ENCODE results near the gene EHD2. TPM values are rescaled to one million over a fixed set of nuclear protein-coding genes. Genes with fewer than 3 reads are reported as not detected.

Gene EHD2
- total RNA-seq, 2 experiments from 2014 or later = 0.44 to 0.68 TPM

DNA sequence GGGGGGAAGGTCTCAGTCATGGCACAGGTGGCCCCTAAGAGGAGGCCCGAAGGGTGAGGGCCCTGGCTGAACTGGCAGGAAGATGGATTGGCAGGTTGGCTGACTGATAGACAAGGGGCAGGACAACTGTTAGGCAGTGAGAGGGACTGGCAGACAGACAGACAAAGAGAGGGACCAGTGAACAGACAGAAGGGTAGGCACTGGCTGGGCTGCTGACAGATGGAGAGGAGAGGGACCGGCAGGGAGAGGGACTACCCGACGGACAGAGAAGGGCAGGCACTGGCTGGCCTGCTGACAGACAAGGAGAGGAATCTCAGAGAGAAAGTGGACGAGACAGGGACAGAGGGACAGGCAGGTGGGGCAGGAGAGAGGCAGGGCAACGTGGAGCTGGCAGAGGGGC is 31.8 kb upstream of the EHD2 start:
- H3K4me3 Mint-ChIP-seq = no peak overlapping the region
- peaks cover 2% of the 10 kb centered on the region for H3K4me1 Mint-ChIP-seq
- peaks cover 2% of the 10 kb centered on the region for H3K36me3 Mint-ChIP-seq
- DNase-seq = no peak
- H3K9me3 Mint-ChIP-seq = no peaks in the 10 kb centered on the region
- no peaks in the 10 kb centered on the region for H3K27me3 Mint-ChIP-seq
- no peak overlapping the region for H3K27ac Mint-ChIP-seq

DNA sequence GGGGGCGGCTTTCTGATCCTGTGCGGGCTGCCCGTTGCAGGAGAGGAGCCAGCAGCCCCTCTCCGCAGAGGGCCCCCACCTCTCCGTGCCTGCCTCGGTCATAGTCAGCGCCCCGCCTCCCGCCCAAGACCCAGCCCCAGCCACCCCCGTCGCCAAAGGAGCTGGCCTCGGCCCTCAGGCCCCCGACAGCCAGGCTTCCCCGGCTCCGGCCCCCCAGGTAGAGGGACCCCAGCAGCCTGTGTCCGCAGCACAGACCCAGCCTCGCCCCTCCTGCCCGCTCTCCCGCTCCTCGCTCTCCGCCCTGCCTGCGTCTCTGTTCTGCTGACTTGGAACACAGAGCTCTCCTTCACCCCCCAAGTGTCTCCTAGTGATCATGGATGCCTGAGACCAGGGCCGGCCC is 31.3 kb upstream of the EHD2 start:
- DNase-seq = no peak
- peaks cover 2% of the 10 kb centered on the region for H3K4me1 Mint-ChIP-seq
- no peaks in the 10 kb centered on the region for H3K27me3 Mint-ChIP-seq
- H3K9me3 Mint-ChIP-seq = no peaks in the 10 kb centered on the region
- H3K36me3 Mint-ChIP-seq = peaks cover 2% of the 10 kb centered on the region
- H3K4me3 Mint-ChIP-seq = no peak overlapping the region
- H3K27ac Mint-ChIP-seq = no peak overlapping the region

DNA sequence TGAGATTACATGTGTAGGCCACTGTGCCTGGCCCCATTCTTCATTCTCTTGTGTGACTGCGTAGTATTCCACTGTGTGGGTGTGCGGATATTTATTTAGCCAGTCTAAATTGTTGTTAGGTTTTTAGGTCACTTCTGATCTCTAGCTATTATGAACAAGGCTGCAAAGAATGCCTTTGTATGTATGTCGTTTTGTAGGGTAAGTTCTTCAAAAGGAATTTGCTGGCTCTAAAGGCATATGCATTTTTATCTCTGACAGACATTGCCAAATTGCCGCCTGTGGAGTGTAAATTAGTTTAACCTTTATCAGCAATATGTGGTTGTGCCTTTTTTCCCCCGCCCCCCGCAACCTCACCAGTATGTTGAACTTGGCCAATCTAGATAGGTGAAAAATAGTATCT is 30.3 kb upstream of the EHD2 start:
- Mint-ChIP-seq H3K36me3 (peaks cover 2% of the 10 kb centered on the region), H3K4me1 (peaks cover 2% of the 10 kb centered on the region), H3K9me3 (no peaks in the 10 kb centered on the region), H3K27me3 (no peaks in the 10 kb centered on the region), H3K4me3 (no peak overlapping the region), H3K27ac (no peak overlapping the region)
- no peak for DNase-seq

DNA sequence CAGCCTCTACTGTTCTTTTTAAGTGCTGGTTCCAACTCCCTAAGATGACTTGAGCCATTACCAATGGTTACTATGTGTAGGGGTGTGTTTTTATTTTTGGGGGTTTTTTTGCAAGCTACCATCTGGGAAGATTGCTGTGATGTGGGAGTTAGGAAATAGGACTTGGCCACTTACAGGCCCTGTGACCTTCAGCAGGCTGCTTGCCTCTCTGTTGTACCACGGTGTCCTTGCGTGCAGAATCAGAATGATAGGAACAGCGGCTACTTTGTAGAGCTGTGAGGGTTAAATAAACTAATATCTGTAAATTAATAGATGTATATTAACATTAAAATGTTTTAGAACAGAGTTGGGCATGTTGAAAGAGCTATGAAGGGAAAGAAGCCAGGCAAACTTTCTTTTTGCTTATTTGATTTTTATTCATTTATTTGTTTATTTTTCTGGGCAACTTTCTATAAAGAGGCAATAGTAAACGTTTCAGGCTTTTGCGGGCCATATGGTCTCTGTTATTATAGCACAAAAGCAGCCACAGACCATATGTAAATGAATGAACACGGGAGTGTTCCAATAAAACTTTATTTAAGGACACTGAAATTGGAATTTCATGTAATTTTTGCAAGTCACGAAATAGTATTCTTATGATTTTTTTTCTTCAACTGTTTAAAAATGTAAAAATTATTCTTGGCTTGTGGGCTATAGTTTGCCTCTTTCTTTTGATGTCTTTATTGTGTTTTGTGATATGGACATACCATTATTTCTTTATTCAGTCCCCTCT is 26.4 kb upstream of the EHD2 start:
- Mint-ChIP-seq H3K4me3 (no peak overlapping the region), H3K27me3 (no peaks in the 10 kb centered on the region), H3K36me3 (peaks cover 1% of the 10 kb centered on the region), H3K4me1 (peaks cover 2% of the 10 kb centered on the region), H3K27ac (no peak overlapping the region), H3K9me3 (no peaks in the 10 kb centered on the region)
- no peak for DNase-seq

GRCh38 chr19:47687906-47688305 is 25.3 kb upstream of the EHD2 start:
- Mint-ChIP-seq H3K4me1 (peaks cover 2% of the 10 kb centered on the region), H3K27ac (no peak overlapping the region), H3K36me3 (peaks cover 1% of the 10 kb centered on the region), H3K4me3 (no peak overlapping the region), H3K9me3 (no peaks in the 10 kb centered on the region), H3K27me3 (no peaks in the 10 kb centered on the region)
- no peak for DNase-seq

GRCh38 chr19:47691090-47691489 is 22.1 kb upstream of the EHD2 start:
- no peak for DNase-seq
- Mint-ChIP-seq H3K36me3 (peaks cover 1% of the 10 kb centered on the region), H3K27ac (no peak overlapping the region), H3K4me1 (no peaks in the 10 kb centered on the region), H3K9me3 (no peaks in the 10 kb centered on the region), H3K4me3 (no peak overlapping the region), H3K27me3 (no peaks in the 10 kb centered on the region)

GRCh38 chr19:47691782-47692181 is 21.4 kb upstream of the EHD2 start:
- Mint-ChIP-seq H3K4me3 (no peak overlapping the region), H3K27me3 (no peaks in the 10 kb centered on the region), H3K4me1 (no peaks in the 10 kb centered on the region), H3K36me3 (peaks cover 1% of the 10 kb centered on the region), H3K9me3 (no peaks in the 10 kb centered on the region), H3K27ac (no peak overlapping the region)
- no peak for DNase-seq

DNA sequence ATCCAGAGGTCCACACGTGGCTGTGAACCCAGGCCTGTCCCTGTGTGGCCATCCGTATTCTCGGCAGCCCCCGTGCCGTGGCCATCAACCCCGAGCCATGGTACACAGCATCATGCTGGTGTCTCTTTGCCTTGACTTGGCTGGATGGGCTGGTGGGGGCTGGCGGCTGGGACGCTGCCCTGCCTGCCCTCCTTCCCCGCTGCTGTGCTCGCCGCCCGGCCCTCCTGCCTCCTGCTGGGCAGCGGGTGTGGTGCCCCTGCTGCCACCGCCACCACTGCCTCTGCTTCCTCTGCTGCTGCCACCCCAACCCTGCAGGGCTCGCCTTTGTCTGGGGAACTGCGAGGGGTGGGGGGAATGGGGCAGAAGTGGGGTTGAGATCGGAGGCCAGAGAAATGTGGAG is 19.7 kb upstream of the EHD2 start:
- H3K27ac Mint-ChIP-seq = no peak overlapping the region

GRCh38 chr19:47693903-47694302 is 19.3 kb upstream of the EHD2 start:
- H3K27me3 Mint-ChIP-seq = no peaks in the 10 kb centered on the region
- H3K9me3 Mint-ChIP-seq = no peaks in the 10 kb centered on the region
- H3K27ac Mint-ChIP-seq = no peak overlapping the region

More for the DNA sequence above, 19.7 kb upstream of the EHD2 start:
- Mint-ChIP-seq H3K4me3 (no peak overlapping the region), H3K36me3 (peaks cover 1% of the 10 kb centered on the region), H3K4me1 (peaks cover 2% of the 10 kb centered on the region), H3K9me3 (no peaks in the 10 kb centered on the region), H3K27me3 (no peaks in the 10 kb centered on the region)
- DNase-seq = no peak

DNA sequence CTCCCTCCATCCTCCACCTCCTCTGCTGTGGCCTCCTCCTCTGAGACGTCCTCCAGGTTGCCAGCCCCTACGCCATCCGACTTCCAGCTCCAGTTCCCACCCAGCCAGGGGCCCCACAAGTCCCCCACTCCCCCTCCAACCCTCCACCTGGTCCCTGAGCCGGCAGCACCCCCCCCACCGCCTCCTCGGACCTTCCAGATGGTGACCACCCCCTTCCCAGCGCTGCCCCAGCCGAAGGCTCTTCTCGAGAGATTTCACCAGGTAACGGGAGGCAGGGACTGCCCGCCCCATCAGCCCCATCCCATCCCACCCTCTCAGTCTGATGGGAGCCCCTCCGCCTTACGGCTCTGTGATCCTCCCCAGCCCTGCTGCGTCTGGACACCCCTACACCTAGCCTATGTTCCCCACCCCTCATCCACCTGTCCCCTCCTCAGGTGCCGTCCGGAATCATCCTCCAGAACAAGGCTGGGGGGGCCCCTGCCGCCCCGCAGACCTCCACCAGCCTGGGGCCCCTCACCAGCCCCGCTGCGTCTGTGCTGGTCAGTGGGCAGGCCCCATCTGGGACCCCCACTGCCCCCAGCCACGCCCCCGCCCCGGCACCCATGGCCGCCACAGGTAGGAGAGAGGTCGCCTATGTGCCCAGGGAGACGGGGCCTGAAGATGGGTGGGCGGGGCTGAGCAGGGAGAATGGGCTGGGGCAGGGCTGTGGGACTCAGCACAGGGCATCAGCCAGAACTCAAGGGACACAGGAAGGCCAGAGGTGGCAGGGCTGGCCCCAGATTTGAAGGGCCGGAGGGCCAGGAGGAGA is 18.6 kb upstream of the EHD2 start:
- H3K4me1 Mint-ChIP-seq = peaks cover 2% of the 10 kb centered on the region
- H3K27ac Mint-ChIP-seq = no peak overlapping the region
- no peaks in the 10 kb centered on the region for H3K9me3 Mint-ChIP-seq
- DNase-seq = no peak
- H3K4me3 Mint-ChIP-seq = no peak overlapping the region
- H3K27me3 Mint-ChIP-seq = no peaks in the 10 kb centered on the region
- peaks cover 1% of the 10 kb centered on the region for H3K36me3 Mint-ChIP-seq

More at GRCh38 chr19:47693903-47694302, 19.3 kb upstream of the EHD2 start:
- no peak for DNase-seq
- peaks cover 1% of the 10 kb centered on the region for H3K36me3 Mint-ChIP-seq
- peaks cover 2% of the 10 kb centered on the region for H3K4me1 Mint-ChIP-seq
- no peak overlapping the region for H3K4me3 Mint-ChIP-seq

DNA sequence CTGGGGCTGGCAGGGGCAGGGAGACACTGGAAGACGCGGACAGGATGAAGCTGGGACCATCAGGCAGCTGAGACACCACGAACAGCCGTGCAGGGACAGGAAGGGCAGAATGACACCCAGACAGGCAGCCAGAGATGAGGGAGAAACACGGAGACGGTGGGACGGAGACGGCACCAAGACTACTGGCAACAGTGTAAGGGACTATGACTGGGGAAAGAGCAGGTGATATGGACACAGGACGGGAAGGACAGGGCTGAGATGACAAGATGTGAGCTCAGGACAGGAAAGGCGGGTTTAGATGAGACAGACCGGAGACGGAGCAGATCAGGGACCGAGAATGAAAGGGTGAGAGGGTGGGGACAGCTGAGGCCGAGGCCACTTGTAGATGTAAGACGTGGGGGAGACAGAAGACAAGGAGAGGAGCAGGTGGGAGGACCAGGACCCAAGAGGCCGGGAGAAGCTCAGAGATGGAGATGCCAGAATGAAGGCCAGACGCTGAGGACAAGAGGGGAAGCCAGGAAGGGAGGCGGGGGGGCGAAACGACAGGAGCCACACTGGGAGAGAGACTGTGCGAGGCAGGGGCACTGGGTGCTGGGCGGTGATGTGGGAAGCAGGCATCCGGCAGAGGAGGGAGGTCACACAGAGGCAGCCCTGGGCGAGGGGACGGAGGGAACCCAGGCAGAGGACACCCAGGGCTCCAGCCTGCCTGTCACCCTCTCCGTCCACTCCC is 17.5 kb upstream of the EHD2 start:
- Mint-ChIP-seq H3K4me3 (no peak overlapping the region), H3K4me1 (peaks cover 2% of the 10 kb centered on the region), H3K27ac (no peak overlapping the region), H3K27me3 (no peaks in the 10 kb centered on the region), H3K9me3 (no peaks in the 10 kb centered on the region), H3K36me3 (no peaks in the 10 kb centered on the region)
- DNase-seq = no peak

- H3K27ac Mint-ChIP-seq = no peak overlapping the region
- no peak overlapping the region for H3K4me3 Mint-ChIP-seq
- H3K9me3 Mint-ChIP-seq = no peaks in the 10 kb centered on the region
- peaks cover 2% of the 10 kb centered on the region for H3K4me1 Mint-ChIP-seq
- no peaks in the 10 kb centered on the region for H3K27me3 Mint-ChIP-seq
- no peaks in the 10 kb centered on the region for H3K36me3 Mint-ChIP-seq
- DNase-seq = no peak
Observed at GRCh38 chr19:47696635-47697034, 16.6 kb upstream of the EHD2 start.

DNA sequence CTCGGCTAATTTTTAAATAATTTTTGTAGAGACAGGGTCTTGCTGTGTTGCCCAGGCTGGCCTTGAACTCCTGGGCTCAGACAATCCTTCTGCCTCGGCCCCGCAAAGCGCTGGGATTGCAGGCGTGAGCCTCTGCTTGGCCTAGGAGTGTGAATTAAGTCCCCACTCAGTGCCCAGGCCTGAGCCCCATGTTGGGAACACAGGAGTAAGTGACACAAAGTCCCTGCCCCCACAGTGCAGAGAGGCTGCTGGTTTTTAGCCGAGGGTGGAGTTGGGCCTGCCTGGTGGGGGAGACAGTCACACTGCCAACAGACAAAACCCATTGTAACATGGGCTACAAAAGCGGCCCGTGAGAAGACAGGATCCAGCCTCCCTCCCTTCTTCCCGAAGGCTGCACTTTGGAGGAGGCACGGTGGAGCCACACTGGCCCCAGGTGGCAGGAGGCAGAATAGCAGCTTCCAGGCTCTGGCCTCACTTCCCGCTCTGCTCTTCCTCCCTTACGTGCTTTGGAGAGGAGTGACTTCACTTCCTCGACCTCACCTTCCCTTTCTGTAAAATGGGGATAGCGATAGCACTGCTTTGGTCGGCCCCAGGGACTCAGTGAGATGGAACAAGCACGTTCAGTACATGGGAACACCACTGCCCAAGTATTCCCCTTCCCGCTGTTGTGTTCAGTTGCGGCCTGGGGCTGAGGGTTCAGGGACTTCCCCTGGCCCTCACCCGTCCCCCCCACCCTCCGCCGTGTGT is 15.2 kb upstream of the EHD2 start:
- H3K27ac Mint-ChIP-seq = no peak overlapping the region
- DNase-seq = peak; percentile 63
- H3K9me3 Mint-ChIP-seq = no peaks in the 10 kb centered on the region
- H3K36me3 Mint-ChIP-seq = no peaks in the 10 kb centered on the region
- no peak overlapping the region for H3K4me3 Mint-ChIP-seq
- no peaks in the 10 kb centered on the region for H3K27me3 Mint-ChIP-seq
- peaks cover 2% of the 10 kb centered on the region for H3K4me1 Mint-ChIP-seq

DNA sequence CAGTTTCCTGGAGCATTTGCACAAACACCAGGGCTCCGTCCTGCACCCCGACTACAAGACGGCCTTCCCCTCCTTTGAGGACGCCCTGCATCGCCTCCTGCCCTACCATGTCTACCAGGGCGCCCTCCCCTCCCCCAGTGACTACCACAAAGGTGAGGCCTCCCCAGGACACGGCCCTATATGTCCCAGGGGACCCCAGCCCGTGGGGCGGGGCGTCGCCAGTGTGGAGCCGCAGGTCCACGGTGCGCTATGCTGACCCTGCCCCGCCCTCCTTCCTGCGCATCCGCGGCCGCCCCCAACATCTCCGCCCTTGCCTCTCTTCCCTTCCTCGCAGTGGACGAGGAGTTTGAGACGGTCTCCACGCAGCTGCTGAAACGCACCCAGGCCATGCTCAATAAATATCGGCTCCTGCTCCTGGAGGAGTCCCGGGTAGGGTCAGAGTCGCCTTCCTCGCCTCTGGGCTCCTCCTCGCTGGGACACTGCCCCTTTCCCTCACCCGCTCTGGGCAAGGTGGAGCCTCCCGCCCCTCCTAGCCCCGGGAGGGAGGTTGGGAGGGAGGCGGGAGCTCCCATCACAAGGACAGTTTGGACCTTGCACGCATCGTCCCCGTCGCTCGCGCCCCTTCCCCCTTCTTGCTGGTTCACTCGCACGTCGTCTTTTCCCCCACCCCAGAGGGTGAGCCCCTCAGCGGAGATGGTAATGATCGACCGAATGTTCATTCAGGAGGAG is 14.4 kb upstream of the EHD2 start:
- no peak overlapping the region for H3K27ac Mint-ChIP-seq
- DNase-seq = no peak

More for the DNA sequence above, 14.4 kb upstream of the EHD2 start:
- Mint-ChIP-seq H3K4me1 (peaks cover 2% of the 10 kb centered on the region), H3K9me3 (no peaks in the 10 kb centered on the region), H3K36me3 (no peaks in the 10 kb centered on the region), H3K4me3 (no peak overlapping the region), H3K27me3 (no peaks in the 10 kb centered on the region)
